GM12878 (cell line): ENCODE results near the gene DUS3L. TPM values are rescaled to one million over a fixed set of nuclear protein-coding genes. Genes with fewer than 3 reads are reported as not detected.

Source experiments
- BACH1 ChIP-seq: fragments of 450-650 bp; IDR thresholded peaks from 2 replicates; pipeline ENCODE4 v1.6.1; 2017; ENCODE audit warnings: mild to moderate bottlenecking, borderline replicate concordance
- BRCA1 ChIP-seq: IDR thresholded peaks from 2 replicates; pipeline ENCODE4 v1.6.1; 2011; ENCODE audit warnings: low read depth, low read length, improper control_type of control experiment
- CHD4 ChIP-seq: fragments of 200-600 bp; sonication (generic); IDR thresholded peaks from 2 replicates; pipeline ENCODE4 v1.6.1; 2016; ENCODE audit warnings: mild to moderate bottlenecking
- CREB1 ChIP-seq: IDR thresholded peaks from 2 replicates; pipeline ENCODE4 v1.6.1; 2012; ENCODE audit warnings: low read depth, mild to moderate bottlenecking, inconsistent platforms
- DPF2 ChIP-seq: fragments of 450-650 bp; IDR thresholded peaks from 2 replicates; pipeline ENCODE4 v1.6.1; 2017; ENCODE audit warnings: mild to moderate bottlenecking
- EGR1 ChIP-seq, 2 experiments: IDR thresholded peaks; 1 replicate in 1 of 2; 2 replicates in 1 of 2; pipeline ENCODE4 v1.6.1; 2011 to 2012; ENCODE audit warnings: low read depth in 2 of 2, low read length in 2 of 2, borderline replicate concordance in 1 of 2, mild to moderate bottlenecking in 1 of 2, moderate library complexity in 1 of 2
- IKZF1 ChIP-seq: fragments of 450-650 bp; conservative IDR thresholded peaks from 2 replicates; pipeline ENCODE4 v1.6.1; 2017; ENCODE audit warnings: antibody characterized with exemption, mild to moderate bottlenecking
- MXI1 ChIP-seq: fragments of 150-350 bp; IDR thresholded peaks from 2 replicates; pipeline ENCODE4 v1.6.1; 2011; ENCODE audit warnings: low read depth, mild to moderate bottlenecking, inconsistent platforms, low read length, improper control_type of control experiment
- NR2C1 ChIP-seq: fragments of 450-650 bp; IDR thresholded peaks from 2 replicates; pipeline ENCODE4 v1.6.1; 2017; ENCODE audit warnings: antibody characterized with exemption, mild to moderate bottlenecking, moderate library complexity
- NR2F1 ChIP-seq: fragments of 450-650 bp; conservative IDR thresholded peaks from 2 replicates; pipeline ENCODE4 v1.6.1; 2017; ENCODE audit warnings: mild to moderate bottlenecking
- POLR2A ChIP-seq: IDR thresholded peaks from 2 replicates; pipeline ENCODE4 v1.6.1; 2011; ENCODE audit warnings: low read depth, mild to moderate bottlenecking, low read length
- RAD51 ChIP-seq: fragments of 450-650 bp; IDR thresholded peaks from 2 replicates; pipeline ENCODE4 v1.6.1; 2016; ENCODE audit warnings: moderate library complexity, mild to moderate bottlenecking, inconsistent platforms
- RELA ChIP-seq: fragments of 450-650 bp; IDR thresholded peaks from 2 replicates; pipeline ENCODE4 v1.8.0; 2014; ENCODE audit warnings: borderline replicate concordance; ENCODE audit not compliant: partially characterized antibody
- RUNX3 ChIP-seq: IDR thresholded peaks from 2 replicates; pipeline ENCODE4 v1.6.1; 2012; ENCODE audit warnings: low read length, inconsistent platforms
- SRF ChIP-seq, 2 experiments: IDR thresholded peaks; 2 replicates each; pipeline ENCODE4 v1.6.1; 2011; ENCODE audit warnings: low read depth in 2 of 2, low read length in 2 of 2, mild to moderate bottlenecking in 1 of 2, moderate library complexity in 1 of 2
- TARDBP ChIP-seq: IDR thresholded peaks from 2 replicates; pipeline ENCODE4 v1.6.1; 2016; ENCODE audit warnings: borderline replicate concordance
- polyA plus RNA-seq, 11 experiments: library from polyadenylated mRNA; depleted of rRNA in 4 of 11; unstranded in 6 of 11; stranded (reverse) in 5 of 11; fragments of >200 nt; fragmentation: Nextera tagmentation in 4 of 11; fragmentation: Illumina TruSeq in 1 of 11; extraction: Ambion mirVana in 4 of 11; extraction: Trizol in 1 of 11; gene quantifications; 1 replicate in 1 of 11; 2 replicates in 10 of 11; pipeline versions ENCODE4 v1.2.1 to v1.2.3, GENCODE V29; 2011 to 2016; ENCODE audit warnings: inconsistent platforms in 2 of 11, missing spikeins in 2 of 11, low read depth in 1 of 11
- total RNA-seq, 4 experiments: library from RNA; depleted of rRNA in 3 of 4; stranded (reverse); fragments of >200 nt in 3 of 4; fragmentation: Illumina TruSeq in 1 of 4; extraction: Trizol in 1 of 4; gene quantifications; 2 replicates each; pipeline versions ENCODE4 v1.2.1 to v1.2.3, GENCODE V29; 2013 to 2021
- TF ChIP-seq, protein P1 (sequence below): fragments of 450-650 bp; formaldehyde crosslinking; IDR thresholded peaks from 2 replicates; pipeline ENCODE4 v1.4.0; 2020; ENCODE audit warnings: mild to moderate bottlenecking, moderate library complexity
- TF ChIP-seq, protein P2 (sequence below): fragments of 450-650 bp; IDR thresholded peaks from 2 replicates; pipeline ENCODE4 v1.6.1; 2017; ENCODE audit warnings: mild to moderate bottlenecking
- TF ChIP-seq, protein P3 (sequence below): fragments of 450-650 bp; IDR thresholded peaks from 2 replicates; pipeline ENCODE4 v1.6.1; 2017; ENCODE audit warnings: mild to moderate bottlenecking, low read depth, inconsistent platforms; ENCODE audit not compliant: poor library complexity, severe bottlenecking
- TF ChIP-seq, protein P4 (sequence below): IDR thresholded peaks from 2 replicates; pipeline ENCODE4 v1.6.1; 2012; ENCODE audit warnings: low read depth, low read length, improper control_type of control experiment

DUS3L gene
- total and polyA plus RNA-seq, 10 of the 15 experiments (the other 5 are each of a cell fraction or from before 2014, with no cell fraction given): 0.64 to 47.6 (median 31.1) TPM

DNA sequence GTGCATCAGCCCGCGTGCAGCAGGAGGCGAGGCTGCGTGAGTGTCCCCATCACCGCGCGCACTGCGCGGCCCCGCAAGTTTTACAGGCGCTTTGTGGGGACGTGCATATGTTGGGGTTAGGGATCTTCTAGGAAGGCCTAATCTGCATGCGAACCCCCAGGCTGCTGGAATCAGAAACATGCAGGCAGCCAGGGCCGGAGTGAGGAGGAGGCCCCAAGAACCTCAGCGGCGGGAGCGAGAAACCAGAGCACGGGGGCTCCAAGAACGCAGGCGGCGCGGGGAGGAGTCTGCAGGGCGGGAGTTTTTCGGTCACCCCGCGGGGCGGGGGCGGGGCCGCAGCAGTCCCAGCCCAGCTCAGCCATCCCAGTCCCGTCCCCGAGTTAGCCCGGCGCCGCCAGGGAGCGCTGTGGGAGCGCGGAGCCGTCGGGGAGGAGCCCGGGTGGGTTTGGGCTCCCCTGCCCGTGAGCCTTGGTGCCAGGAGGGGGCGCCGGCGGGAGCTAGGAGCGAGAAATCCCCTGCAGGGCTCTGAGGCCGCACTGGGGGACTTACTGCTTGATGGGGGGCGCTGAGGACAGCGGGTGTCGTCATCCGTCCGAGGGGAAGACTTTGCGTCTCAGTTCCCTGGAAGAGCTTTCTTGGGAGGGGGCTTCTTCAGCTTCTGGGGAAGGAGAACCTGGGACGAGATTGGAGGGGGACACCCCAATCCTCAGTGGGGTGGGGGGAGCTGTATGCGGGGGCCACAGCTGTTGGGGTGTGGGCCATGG is 13.0 kb upstream of the DUS3L start (continued):
- TF ChIP-seq, protein P1, sequence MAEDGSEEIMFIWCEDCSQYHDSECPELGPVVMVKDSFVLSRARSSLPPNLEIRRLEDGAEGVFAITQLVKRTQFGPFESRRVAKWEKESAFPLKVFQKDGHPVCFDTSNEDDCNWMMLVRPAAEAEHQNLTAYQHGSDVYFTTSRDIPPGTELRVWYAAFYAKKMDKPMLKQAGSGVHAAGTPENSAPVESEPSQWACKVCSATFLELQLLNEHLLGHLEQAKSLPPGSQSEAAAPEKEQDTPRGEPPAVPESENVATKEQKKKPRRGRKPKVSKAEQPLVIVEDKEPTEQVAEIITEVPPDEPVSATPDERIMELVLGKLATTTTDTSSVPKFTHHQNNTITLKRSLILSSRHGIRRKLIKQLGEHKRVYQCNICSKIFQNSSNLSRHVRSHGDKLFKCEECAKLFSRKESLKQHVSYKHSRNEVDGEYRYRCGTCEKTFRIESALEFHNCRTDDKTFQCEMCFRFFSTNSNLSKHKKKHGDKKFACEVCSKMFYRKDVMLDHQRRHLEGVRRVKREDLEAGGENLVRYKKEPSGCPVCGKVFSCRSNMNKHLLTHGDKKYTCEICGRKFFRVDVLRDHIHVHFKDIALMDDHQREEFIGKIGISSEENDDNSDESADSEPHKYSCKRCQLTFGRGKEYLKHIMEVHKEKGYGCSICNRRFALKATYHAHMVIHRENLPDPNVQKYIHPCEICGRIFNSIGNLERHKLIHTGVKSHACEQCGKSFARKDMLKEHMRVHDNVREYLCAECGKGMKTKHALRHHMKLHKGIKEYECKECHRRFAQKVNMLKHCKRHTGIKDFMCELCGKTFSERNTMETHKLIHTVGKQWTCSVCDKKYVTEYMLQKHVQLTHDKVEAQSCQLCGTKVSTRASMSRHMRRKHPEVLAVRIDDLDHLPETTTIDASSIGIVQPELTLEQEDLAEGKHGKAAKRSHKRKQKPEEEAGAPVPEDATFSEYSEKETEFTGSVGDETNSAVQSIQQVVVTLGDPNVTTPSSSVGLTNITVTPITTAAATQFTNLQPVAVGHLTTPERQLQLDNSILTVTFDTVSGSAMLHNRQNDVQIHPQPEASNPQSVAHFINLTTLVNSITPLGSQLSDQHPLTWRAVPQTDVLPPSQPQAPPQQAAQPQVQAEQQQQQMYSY (CRISPR knock-in tag): no peak
- TF ChIP-seq, protein P2, sequence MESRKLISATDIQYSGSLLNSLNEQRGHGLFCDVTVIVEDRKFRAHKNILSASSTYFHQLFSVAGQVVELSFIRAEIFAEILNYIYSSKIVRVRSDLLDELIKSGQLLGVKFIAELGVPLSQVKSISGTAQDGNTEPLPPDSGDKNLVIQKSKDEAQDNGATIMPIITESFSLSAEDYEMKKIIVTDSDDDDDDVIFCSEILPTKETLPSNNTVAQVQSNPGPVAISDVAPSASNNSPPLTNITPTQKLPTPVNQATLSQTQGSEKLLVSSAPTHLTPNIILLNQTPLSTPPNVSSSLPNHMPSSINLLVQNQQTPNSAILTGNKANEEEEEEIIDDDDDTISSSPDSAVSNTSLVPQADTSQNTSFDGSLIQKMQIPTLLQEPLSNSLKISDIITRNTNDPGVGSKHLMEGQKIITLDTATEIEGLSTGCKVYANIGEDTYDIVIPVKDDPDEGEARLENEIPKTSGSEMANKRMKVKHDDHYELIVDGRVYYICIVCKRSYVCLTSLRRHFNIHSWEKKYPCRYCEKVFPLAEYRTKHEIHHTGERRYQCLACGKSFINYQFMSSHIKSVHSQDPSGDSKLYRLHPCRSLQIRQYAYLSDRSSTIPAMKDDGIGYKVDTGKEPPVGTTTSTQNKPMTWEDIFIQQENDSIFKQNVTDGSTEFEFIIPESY: no peak
- TF ChIP-seq MXI1 (peak; percentile 44; the same call in 1 of the 2 replicates), RUNX3 (no peak), RAD51 (no peak), IKZF1 (peak; percentile 83), BRCA1 (no peak), EGR1 (IDR thresholded peaks at IDR 0.05; ENCODE audit: borderline replicate concordance in 1 of 2, low read depth in 2 of 2, low read length in 2 of 2) (peak in 1 of 2 experiments; percentile 72; a peak in 2 of 3 replicates), BACH1 (0 out of 2 replicates have a peak, but pooled peaks have one; percentile 25), NR2F1 (no peak), SRF (IDR thresholded peaks at IDR 0.05; ENCODE audit: low read depth in 2 of 2, low read length in 2 of 2) (no peak), DPF2 (no peak), TARDBP (no peak), CREB1 (no peak), POLR2A (no peak), RELA (peak; percentile 74), CHD4 (no peak), NR2C1 (no peak)
- TF ChIP-seq, protein P3, sequence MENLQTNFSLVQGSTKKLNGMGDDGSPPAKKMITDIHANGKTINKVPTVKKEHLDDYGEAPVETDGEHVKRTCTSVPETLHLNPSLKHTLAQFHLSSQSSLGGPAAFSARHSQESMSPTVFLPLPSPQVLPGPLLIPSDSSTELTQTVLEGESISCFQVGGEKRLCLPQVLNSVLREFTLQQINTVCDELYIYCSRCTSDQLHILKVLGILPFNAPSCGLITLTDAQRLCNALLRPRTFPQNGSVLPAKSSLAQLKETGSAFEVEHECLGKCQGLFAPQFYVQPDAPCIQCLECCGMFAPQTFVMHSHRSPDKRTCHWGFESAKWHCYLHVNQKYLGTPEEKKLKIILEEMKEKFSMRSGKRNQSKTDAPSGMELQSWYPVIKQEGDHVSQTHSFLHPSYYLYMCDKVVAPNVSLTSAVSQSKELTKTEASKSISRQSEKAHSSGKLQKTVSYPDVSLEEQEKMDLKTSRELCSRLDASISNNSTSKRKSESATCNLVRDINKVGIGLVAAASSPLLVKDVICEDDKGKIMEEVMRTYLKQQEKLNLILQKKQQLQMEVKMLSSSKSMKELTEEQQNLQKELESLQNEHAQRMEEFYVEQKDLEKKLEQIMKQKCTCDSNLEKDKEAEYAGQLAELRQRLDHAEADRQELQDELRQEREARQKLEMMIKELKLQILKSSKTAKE: no peak
- TF ChIP-seq, protein P4, sequence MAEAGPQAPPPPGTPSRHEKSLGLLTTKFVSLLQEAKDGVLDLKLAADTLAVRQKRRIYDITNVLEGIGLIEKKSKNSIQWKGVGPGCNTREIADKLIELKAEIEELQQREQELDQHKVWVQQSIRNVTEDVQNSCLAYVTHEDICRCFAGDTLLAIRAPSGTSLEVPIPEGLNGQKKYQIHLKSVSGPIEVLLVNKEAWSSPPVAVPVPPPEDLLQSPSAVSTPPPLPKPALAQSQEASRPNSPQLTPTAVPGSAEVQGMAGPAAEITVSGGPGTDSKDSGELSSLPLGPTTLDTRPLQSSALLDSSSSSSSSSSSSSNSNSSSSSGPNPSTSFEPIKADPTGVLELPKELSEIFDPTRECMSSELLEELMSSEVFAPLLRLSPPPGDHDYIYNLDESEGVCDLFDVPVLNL: peak; percentile 58; the same call in 1 of the 2 replicates
